GM12892 (cell line): ENCODE measurements around the gene PARD3.

ENCODE experiments used
- POLR2A ChIP-seq: IDR thresholded peaks from 2 replicates; pipeline ENCODE4 v1.6.1; 2011; ENCODE audit warnings: low read depth, low read length, control low read depth
- POLR2AphosphoS5 ChIP-seq: IDR thresholded peaks from 2 replicates; pipeline ENCODE4 v1.6.1; 2011; ENCODE audit warnings: low read depth, low read length, control low read depth
- TAF1 ChIP-seq: IDR thresholded peaks from 2 replicates; pipeline ENCODE4 v1.6.1; 2011; ENCODE audit warnings: low read depth, mild to moderate bottlenecking, control low read depth, low read length, borderline replicate concordance

DNA sequence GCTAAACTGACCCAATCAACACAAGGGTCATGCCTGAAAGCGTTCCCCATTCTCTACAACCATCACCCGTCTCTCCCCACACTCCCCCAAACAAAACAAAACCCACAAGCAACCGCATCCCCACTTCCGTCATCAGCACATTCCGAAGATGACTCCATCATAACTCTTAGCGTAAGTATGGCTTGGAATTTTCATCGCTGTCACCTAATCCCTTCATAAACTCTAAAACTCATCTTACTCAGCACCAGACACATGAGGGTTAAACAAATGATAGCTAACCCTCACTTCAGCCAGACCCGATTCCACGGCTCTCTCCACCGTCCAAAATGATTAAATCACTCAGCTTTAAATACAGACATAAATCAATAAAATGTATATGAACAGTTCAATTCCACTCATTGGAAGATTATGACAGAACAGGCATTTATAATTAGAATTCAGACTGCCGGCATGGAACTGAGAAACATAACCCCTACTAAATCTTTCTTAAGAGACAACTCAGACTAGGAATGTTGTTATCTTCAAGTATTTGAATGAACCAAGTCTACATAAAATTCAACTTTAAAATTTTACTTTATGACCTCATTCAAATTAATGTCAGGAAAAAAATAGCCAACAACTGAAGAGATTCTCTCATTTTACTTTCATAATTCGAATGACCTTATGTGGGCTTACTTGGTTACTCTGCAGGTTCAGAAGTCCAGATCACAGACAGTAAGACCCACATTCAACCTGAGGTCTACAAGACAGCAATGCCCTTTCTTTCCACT lies 215.9 kb downstream of the PARD3 start:
- TF ChIP-seq POLR2A = no peak
- no peak for TF ChIP-seq TAF1
- TF ChIP-seq POLR2AphosphoS5 = no peak
